ENCODE measurements around the gene PRSS53.

The PRSS53 gene

GRCh38 chr16:31055613-31056012 lies 33.1 kb downstream of the PRSS53 start:
- H3K4me3 ChIP-seq (ENCODE audit: low read length), result no peak overlapping the region
- no peak for TF ChIP-seq CTCF (IDR thresholded peaks at IDR 0.05; ENCODE audit: insufficient read depth, low read depth, low read length, missing control alignments)
- no peak for DNase-seq (ENCODE audit: low read depth)

DNA sequence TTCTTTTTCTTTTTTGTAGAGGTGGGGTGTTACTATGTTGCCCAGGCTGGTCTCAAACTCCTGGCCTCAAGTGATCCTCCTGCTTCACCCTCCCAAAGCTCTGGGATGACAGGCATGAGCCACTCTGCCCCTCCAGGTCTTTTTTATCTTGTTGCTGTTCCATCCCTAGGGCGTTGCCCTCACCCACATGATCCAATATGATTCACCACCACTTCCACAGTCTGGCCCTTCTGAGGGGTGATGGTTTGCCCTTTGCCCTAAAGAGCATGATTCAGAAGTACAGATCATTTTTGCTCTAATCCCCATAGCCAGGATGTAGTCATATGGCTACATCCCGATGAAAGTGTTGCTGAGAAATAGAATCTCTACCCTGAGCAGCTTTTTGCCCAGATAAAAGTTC lies 36.6 kb downstream of the PRSS53 start:
- H3K4me3 ChIP-seq (ENCODE audit: low read length), result no peak overlapping the region
- peak; percentile 96 for DNase-seq (ENCODE audit: low read depth)
- TF ChIP-seq CTCF (IDR thresholded peaks at IDR 0.05; ENCODE audit: insufficient read depth, low read depth, low read length, missing control alignments), result no peak

- no peak overlapping the region for H3K4me3 ChIP-seq (ENCODE audit: low read length)
- TF ChIP-seq CTCF (IDR thresholded peaks at IDR 0.05; ENCODE audit: insufficient read depth, low read depth, low read length, missing control alignments), result no peak
- DNase-seq (ENCODE audit: low read depth), result no peak
Measured at GRCh38 chr16:31050280-31051030, 38.3 kb downstream of the PRSS53 start.

GRCh38 chr16:31043898-31044481 lies 44.8 kb downstream of the PRSS53 start:
- no peak overlapping the region for H3K4me3 ChIP-seq (ENCODE audit: low read length)
- DNase-seq (ENCODE audit: low read depth), result no peak
- no peak for TF ChIP-seq CTCF (IDR thresholded peaks at IDR 0.05; ENCODE audit: insufficient read depth, low read depth, low read length, missing control alignments)

- H3K4me3 ChIP-seq (ENCODE audit: low read length), result no peak overlapping the region
- DNase-seq (ENCODE audit: low read depth), result no peak
- TF ChIP-seq CTCF (IDR thresholded peaks at IDR 0.05; ENCODE audit: insufficient read depth, low read depth, low read length, missing control alignments), result no peak
Measured at GRCh38 chr16:31043352-31043751, 45.4 kb downstream of the PRSS53 start.

GRCh38 chr16:31042866-31043265 lies 45.9 kb downstream of the PRSS53 start:
- H3K4me3 ChIP-seq (ENCODE audit: low read length), result no peak overlapping the region
- no peak for DNase-seq (ENCODE audit: low read depth)
- TF ChIP-seq CTCF (IDR thresholded peaks at IDR 0.05; ENCODE audit: insufficient read depth, low read depth, low read length, missing control alignments), result no peak

GRCh38 chr16:31038993-31039392 lies 49.8 kb downstream of the PRSS53 start:
- no peak for TF ChIP-seq CTCF (IDR thresholded peaks at IDR 0.05; ENCODE audit: insufficient read depth, low read depth, low read length, missing control alignments)
- no peak for DNase-seq (ENCODE audit: low read depth)
- no peak overlapping the region for H3K4me3 ChIP-seq (ENCODE audit: low read length)

All from epithelial cell of esophagus (primary cell).